ENCODE results near the gene FUNDC2.
"Not testable (repeated sequence)": the region's sequence is repeated elsewhere in the genome, so short reads cannot be mapped to it uniquely, and the experiment has no call there.

FUNDC2 gene

GRCh38 chrX:155001873-155002272 lies 24.8 kb upstream of the FUNDC2 start:
- no peak for DNase-seq
- H3K27me3 ChIP-seq (replicated peaks; ENCODE audit: insufficient read depth, low read length), result no peaks in the 10 kb centered on the region
- no peak overlapping the region for H3K27ac ChIP-seq (ENCODE audit: low read length)
- H3K36me3 ChIP-seq (replicated peaks; ENCODE audit: insufficient read depth, low read length), result no peaks in the 10 kb centered on the region
- no peak for TF ChIP-seq CTCF (IDR thresholded peaks at IDR 0.05; ENCODE audit: low read length)
- TF ChIP-seq EZH2phosphoT487 (IDR thresholded peaks at IDR 0.05; ENCODE audit: low read length), result no peak
- no peak for TF ChIP-seq EZH2 (optimal IDR thresholded peaks at IDR 0.05; ENCODE audit: low read depth, low read length)
- no peaks in the 10 kb centered on the region for H3K4me1 ChIP-seq (ENCODE audit: low read length)
- no peaks in the 10 kb centered on the region for H3F3A ChIP-seq (ENCODE audit: insufficient read depth, low read length)
- no peaks in the 10 kb centered on the region for H3K9me3 ChIP-seq (replicated peaks; ENCODE audit: insufficient read depth, low read length)
- no peak overlapping the region for H3K4me2 ChIP-seq (ENCODE audit: low read depth, low read length)
- no peak overlapping the region for H3K9ac ChIP-seq (ENCODE audit: low read length)
- no peaks in the 10 kb centered on the region for H3K9me2 ChIP-seq (replicated peaks; ENCODE audit: insufficient read depth, low read length)
- no peak overlapping the region for H2AFZ ChIP-seq (ENCODE audit: low read length)
- H3K4me3 ChIP-seq (ENCODE audit: low read length), result no peak overlapping the region
- H3K79me2 ChIP-seq (ENCODE audit: low read length), result no peaks in the 10 kb centered on the region
- no peaks in the 10 kb centered on the region for H4K20me1 ChIP-seq (ENCODE audit: insufficient read depth, low read length)

- H3K9ac ChIP-seq (ENCODE audit: low read length), result no peak overlapping the region
- TF ChIP-seq EZH2 (optimal IDR thresholded peaks at IDR 0.05; ENCODE audit: low read depth, low read length) (no peak), CTCF (IDR thresholded peaks at IDR 0.05; ENCODE audit: low read length) (no peak), EZH2phosphoT487 (IDR thresholded peaks at IDR 0.05; ENCODE audit: low read length) (no peak)
- H3K4me2 ChIP-seq (ENCODE audit: low read depth, low read length), result no peak overlapping the region
- H3K4me3 ChIP-seq (ENCODE audit: low read length), result no peak overlapping the region
- no peak overlapping the region for H2AFZ ChIP-seq (ENCODE audit: low read length)
- H3K9me2 ChIP-seq (replicated peaks; ENCODE audit: insufficient read depth, low read length), result no peaks in the 10 kb centered on the region
- H3K27ac ChIP-seq (ENCODE audit: low read length), result no peak overlapping the region
- H3K27me3 ChIP-seq (replicated peaks; ENCODE audit: insufficient read depth, low read length), result no peaks in the 10 kb centered on the region
- H3K79me2 ChIP-seq (ENCODE audit: low read length), result no peaks in the 10 kb centered on the region
- no peaks in the 10 kb centered on the region for H3K36me3 ChIP-seq (replicated peaks; ENCODE audit: insufficient read depth, low read length)
- H4K20me1 ChIP-seq (ENCODE audit: insufficient read depth, low read length), result no peaks in the 10 kb centered on the region
- H3F3A ChIP-seq (ENCODE audit: insufficient read depth, low read length), result no peaks in the 10 kb centered on the region
- H3K4me1 ChIP-seq (ENCODE audit: low read length), result no peaks in the 10 kb centered on the region
- H3K9me3 ChIP-seq (replicated peaks; ENCODE audit: insufficient read depth, low read length), result no peaks in the 10 kb centered on the region
- DNase-seq, result no peak
These were observed 21.5 kb upstream of the FUNDC2 start for GRCh38 chrX:155005190-155005589.

GRCh38 chrX:155006379-155006778 lies 20.3 kb upstream of the FUNDC2 start:
- not testable (repeated sequence) for H3K79me2 ChIP-seq (ENCODE audit: low read length); H3K4me1 ChIP-seq (ENCODE audit: low read length); H3K36me3 ChIP-seq (replicated peaks; ENCODE audit: insufficient read depth, low read length)

GRCh38 chrX:155006913-155007671 lies 19.6 kb upstream of the FUNDC2 start:
- H3K9ac ChIP-seq (ENCODE audit: low read length); H3K4me3 ChIP-seq (ENCODE audit: low read length); H3F3A ChIP-seq (ENCODE audit: insufficient read depth, low read length); H3K79me2 ChIP-seq (ENCODE audit: low read length); H3K4me1 ChIP-seq (ENCODE audit: low read length); DNase-seq; H3K27me3 ChIP-seq (replicated peaks; ENCODE audit: insufficient read depth, low read length); H3K9me3 ChIP-seq (replicated peaks; ENCODE audit: insufficient read depth, low read length); H2AFZ ChIP-seq (ENCODE audit: low read length); H4K20me1 ChIP-seq (ENCODE audit: insufficient read depth, low read length); H3K36me3 ChIP-seq (replicated peaks; ENCODE audit: insufficient read depth, low read length); H3K4me2 ChIP-seq (ENCODE audit: low read depth, low read length); H3K27ac ChIP-seq (ENCODE audit: low read length); H3K9me2 ChIP-seq (replicated peaks; ENCODE audit: insufficient read depth, low read length): not testable (repeated sequence)

More at GRCh38 chrX:155006379-155006778, 20.3 kb upstream of the FUNDC2 start:
- H3F3A ChIP-seq (ENCODE audit: insufficient read depth, low read length); H3K9me3 ChIP-seq (replicated peaks; ENCODE audit: insufficient read depth, low read length); H3K9ac ChIP-seq (ENCODE audit: low read length); H2AFZ ChIP-seq (ENCODE audit: low read length); DNase-seq; H3K4me2 ChIP-seq (ENCODE audit: low read depth, low read length); H3K27me3 ChIP-seq (replicated peaks; ENCODE audit: insufficient read depth, low read length); H3K27ac ChIP-seq (ENCODE audit: low read length); H3K9me2 ChIP-seq (replicated peaks; ENCODE audit: insufficient read depth, low read length); H4K20me1 ChIP-seq (ENCODE audit: insufficient read depth, low read length); H3K4me3 ChIP-seq (ENCODE audit: low read length): not testable (repeated sequence)

- not testable (repeated sequence) for H3K4me3 ChIP-seq (ENCODE audit: low read length); H3K9me2 ChIP-seq (replicated peaks; ENCODE audit: insufficient read depth, low read length); H3K27ac ChIP-seq (ENCODE audit: low read length); H2AFZ ChIP-seq (ENCODE audit: low read length); H3K79me2 ChIP-seq (ENCODE audit: low read length); H3K9me3 ChIP-seq (replicated peaks; ENCODE audit: insufficient read depth, low read length); H3K36me3 ChIP-seq (replicated peaks; ENCODE audit: insufficient read depth, low read length); H3F3A ChIP-seq (ENCODE audit: insufficient read depth, low read length); H3K4me1 ChIP-seq (ENCODE audit: low read length); H3K9ac ChIP-seq (ENCODE audit: low read length); DNase-seq; H4K20me1 ChIP-seq (ENCODE audit: insufficient read depth, low read length); H3K4me2 ChIP-seq (ENCODE audit: low read depth, low read length); H3K27me3 ChIP-seq (replicated peaks; ENCODE audit: insufficient read depth, low read length)
These were observed 18.1 kb upstream of the FUNDC2 start for GRCh38 chrX:155008578-155008977.
